Stimulated activated CD4-positive, alpha-beta T cell treated with anti-CD3 and anti-CD28 coated beads, TNF-alpha, amount 100 ng/mL, for 4 hours (primary cell): ENCODE results near the gene TMEM132C.

Source experiments
- DNase-seq, 3 experiments: peaks; one replicate each; pipeline ENCODE4 v3.0.0-alpha.2; 2020; ENCODE audit warnings: low read depth in 3 of 3

The TMEM132C gene

DNA sequence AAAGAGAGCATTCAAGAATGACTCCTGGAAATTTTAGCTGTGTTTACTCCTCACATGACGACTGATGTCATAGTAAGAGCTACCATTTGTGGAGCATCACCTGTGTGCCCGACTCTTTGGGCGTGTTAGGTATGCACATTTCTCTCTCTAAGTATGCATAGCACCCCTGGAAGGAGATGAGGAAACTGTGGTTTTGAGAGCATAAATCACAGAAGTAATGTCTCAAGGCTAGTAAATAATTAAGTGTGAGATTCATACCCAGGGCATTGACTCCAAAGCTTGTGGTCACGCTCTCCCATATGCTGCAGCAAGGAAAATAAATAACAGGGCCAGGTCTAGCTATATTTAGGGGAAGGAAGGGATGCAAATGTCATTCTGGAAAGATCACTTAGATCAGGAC is 340.7 kb downstream of the TMEM132C start:
- no peak for DNase-seq

DNA sequence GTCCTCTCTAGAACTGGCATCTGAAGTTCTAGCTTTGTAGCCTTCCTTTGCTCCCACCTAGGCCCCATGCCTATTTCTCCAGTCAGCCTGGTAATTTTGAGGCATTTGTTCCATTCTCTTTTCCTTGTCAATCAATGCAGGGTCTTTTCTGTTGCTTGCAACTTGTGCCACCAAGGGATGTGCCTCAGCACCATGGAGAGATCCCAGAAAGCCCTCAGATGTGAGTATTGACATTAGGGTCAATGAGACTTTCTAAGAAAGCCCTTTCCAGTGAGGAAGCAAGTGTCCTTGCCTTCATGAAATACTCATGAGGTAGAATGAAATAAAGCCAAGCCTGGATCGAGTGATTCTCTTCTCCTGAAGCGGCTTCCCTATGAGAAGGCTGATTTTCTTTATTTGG is 342.9 kb downstream of the TMEM132C start:
- no peak for DNase-seq

DNA sequence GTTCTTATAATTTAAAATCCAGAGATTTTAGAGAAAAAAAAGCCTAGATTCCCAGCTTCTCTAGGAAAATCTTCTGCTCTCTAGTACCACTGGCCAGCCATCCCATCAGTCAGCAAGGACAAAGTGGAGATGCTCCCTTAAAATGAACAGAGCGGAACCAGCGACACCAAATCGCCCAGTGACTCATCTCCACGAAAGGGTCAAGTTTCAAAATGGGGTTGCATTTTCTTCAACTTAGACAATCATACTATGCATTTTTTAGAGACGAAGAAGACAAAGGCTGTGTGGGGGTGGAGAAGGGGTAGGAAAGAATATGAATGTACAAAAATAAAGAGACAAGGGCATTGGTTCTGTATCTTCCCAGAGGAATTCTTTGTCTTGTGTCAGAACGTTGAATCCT is 344.8 kb downstream of the TMEM132C start:
- no peak for DNase-seq

DNA sequence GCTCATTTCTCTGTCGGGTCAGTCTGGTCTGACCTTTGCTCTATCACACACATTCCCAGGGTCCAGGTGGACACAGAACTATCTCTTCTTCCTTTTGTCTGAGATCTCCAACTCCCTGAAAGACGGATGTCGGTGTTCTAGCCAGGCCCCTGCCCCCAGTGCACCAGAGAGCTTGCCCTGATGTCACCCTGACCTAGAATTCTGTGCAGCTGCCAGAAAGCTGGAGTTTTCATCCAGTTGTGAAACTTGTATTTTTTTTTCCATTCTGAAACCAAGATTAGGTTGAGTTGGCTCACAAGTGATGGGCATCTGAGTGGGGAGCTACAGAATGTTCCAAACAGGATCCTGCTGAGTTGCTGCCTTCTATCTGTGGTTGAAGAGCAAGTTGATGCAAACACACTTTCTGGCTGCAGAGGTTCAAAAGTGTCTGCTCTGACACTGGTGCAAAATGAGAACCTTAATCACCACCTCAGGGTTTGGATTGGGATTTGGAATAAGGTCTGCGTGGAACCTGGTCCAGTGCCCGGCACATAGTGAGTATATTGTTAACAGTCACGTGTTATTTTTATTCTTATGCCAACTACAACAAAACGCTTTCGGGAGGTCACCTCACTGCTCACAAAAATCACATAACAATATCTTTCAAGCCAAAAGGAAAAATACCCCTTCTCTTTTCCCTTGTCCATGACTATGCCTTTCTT is 345.3 kb downstream of the TMEM132C start:
- DNase-seq = no peak

DNA sequence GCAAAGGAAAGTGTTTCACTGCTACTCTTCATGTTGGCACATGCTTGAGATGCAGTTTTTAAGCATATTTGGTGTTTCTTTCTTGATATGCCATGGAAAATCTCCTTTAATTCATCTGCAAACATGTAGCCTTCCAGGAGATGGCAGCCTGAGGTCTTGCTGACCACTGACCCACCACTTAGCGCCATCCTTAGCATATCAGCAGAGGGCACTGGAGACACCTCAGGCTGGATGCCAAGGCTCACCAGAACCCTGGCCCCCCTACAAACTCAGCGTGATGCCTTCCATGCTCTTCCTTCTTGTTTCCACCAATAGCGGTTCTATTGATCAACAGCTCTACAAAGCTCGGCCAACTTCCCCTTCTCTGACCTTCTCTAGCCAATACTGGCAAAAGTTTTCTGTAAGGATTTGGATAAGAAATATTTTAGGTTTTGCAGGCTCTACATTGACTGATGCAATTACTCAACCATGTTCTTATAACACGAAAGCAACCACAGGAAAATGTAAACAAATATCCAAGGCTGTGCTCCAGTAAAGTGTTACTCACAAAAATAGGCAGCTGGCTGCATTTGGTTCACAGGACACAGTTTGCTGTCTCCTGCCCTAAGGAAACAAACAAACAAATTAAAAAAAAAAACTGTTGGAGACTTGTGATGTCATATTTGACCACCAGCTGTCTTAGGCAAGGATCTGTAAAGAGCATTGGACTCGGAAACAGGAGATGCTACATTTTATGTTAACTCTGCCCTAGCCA is 347.0 kb downstream of the TMEM132C start:
- DNase-seq = no peak

DNA sequence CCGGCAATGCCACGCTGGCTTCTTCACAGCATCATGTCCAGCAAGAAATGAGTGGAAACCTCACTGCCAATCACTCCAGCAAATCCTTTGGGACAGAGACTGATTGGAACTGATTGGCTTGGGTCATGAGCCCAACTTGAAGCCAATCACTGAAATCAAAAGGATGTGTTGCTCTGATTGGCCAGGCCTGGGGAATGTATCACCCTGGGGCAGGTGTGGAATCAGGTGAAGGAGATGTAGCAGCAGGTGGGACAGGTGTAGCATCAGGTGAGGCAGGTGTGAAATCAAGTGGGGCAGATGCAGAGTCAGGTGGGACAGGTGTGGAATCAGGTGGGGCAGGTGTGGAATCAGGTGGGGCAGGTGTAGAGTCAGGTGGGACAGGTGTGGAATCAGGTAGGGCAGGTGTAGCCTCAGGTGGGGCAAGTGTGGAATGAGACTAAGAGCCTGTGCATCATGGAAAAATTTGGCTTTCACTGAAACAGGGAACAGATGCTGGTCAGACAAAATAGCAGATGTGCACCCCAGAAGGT is 350.4 kb downstream of the TMEM132C start:
- no peak for DNase-seq

DNA sequence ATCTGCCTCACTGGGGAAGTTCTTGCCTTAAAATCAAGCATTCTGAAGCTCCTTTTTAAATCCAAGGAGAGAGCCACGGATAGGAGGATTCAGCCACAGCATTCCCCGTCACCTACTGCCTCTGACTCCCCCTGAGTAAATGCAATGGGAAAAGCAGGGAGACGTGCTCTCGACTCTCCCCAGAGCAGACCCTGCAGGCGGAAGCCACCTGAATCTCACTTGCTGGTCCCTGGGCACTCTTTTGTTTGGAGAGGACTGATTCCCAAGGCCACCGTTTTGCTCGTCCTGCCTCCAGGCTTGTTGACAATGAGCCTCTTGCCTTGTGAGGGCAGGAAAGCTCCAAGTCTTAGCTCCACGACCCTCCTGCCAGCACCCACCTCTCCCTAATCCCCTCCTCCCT is 352.3 kb downstream of the TMEM132C start:
- DNase-seq = no peak

DNA sequence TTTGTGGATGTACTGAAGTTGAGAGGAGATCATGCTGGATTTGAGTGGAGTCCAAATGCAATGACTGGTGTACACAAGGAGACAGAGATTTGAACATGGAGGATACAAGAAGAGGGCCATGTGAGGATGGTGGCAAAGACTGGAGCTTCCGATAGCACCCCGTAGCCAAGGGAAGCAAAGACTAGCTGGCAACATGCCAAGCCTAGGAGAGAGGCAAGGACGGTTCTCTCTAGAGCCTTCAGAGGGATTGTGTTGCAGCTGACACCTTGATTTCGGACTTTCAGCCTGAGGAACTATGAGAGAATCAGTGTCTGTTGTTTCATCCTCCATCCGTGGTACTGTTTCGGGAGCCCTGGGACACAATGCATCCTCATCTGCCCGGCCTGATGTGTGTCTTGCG is 354.3 kb downstream of the TMEM132C start:
- no peak for DNase-seq

DNA sequence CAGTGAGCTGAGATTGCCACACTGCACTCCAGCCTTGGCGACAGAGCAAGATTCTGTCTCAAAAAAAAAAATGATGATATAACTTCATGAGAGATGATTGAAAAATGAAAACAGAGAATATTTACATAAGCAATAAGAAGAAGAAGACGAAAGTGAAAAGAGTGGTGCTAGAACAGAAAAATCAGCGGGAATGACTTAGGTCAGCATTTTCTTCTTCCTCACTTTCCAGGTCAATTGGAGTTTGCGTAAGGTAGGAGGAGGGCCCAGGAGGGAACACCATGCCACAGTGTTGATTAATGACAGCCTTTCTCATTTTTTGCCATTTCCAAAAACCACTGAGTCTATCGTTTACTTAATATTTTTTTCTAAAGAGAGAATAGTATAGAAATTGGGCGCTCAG is 356.8 kb downstream of the TMEM132C start:
- no peak for DNase-seq

DNA sequence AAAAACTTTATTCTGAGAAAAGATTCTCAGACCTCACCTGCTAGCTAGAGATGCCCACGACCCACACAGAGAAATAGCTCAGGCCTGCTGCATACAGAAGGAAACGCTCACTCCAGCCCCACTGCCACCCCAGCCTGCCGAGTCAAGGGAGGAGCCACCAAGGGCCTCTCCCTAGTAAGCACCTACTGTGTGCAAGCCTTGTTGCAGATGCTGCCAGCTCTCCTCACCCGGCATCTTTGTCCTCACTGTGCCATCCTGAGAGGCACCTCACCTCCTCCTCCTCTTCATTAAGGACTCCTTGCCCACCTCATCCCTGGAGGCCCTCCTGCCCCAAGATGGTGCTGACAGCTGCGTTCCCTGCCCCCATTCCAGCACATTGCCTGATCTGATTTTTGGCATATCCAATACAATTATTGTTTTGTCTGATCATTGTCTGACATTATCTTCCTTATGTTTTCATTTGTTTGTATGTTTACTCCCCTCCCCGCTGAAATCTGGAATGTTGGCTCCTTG is 359.9 kb downstream of the TMEM132C start:
- no peak for DNase-seq

DNA sequence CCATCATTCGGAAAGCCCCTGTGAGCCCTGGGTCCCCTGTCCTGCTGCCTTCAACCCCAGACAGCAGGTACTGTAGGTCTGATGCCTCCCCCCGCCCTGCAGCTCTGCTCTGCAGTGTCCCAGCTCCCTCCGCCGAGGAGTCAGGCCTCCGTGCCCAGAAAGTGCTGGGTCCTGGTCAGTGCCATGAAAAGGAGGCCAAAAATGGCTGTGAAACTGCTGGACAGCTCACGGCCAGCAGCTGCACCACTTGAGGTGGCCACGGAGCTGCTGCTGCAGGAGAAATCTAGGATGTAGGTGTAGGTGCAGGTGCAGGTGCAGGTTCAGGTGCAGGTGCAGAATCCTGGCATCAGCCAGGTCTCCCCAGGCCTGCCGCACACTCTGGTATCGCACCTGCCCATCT is 360.7 kb downstream of the TMEM132C start:
- DNase-seq = no peak

DNA sequence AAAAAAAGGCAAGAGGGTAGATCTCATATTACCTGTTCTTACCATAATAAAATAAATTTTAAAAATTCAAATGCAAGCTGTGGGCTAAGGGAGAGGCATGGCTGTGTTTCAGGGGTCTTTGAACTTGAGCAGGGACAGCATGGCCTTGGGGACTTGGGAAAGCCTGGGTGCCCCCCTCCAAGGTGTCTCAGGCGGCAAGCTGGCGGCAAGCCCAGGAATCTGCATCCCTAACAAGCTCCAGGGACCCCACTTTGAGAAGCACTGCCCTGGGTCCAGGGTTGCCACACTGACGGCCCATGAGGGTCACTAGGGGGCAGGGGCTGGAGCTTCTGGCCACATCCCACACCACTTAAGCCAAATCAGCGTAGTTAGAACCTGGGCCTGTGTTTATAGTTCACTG is 363.0 kb downstream of the TMEM132C start:
- DNase-seq = no peak

DNA sequence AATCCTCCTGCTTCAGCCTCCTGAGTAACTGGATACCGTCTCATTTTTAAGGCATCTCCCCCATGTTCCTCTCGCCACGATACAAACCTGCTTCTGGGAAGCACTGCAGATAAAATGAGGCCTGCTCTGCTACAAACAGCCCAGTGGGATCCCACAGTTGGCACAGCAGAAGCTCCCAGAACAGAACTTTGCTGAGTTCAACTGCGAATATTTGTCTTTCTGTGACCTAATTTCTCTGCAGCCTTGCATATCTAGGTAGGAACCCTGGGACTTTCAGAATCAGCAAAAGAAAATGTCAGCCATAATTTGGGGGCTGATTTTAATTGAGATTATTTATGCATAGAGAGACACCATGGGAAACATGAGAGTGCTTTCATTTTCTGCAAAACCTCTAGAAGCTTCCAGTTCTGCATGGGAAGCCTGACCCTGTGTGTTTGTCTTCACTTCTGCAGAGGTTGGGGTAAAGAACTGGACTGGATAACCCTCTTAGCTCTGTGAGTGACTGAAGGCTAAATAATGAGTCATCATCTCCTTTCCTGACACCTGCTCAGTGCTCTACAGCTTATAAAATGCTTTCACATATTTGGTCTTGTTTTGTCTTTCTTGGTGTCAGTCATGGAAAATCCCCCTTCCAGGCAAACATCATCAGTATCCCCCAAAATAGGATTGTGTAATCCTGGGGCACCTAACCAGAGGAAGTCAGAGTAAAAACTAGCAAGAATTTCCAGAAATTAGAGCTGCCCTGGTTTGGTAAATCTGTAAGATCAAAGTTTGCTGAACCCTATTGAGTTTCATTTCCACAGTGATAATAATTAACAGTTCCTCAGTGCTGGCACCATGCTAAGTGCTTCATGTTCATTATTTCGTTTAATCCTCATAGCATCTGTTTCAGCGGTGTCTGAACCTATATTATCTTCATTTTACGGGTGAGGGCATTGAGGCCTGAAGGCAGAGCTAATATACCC is 371.0 kb downstream of the TMEM132C start:
- no peak for DNase-seq

DNA sequence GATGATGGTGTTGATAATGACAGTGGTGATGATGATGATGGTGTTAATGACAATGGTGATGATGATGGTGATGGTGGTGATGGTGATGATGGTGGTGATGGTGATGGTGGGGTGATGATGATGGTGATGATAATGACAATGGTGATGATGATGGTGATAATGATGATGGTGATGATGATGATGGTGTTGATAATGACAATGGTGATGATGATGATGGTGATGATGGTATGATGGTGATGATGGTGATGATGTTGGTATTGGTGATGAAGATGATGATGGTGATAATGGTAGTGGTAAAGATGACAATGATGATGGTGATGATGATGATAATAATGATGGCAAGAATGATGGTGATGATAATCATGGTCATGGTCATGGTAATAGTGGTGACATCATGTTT is 372.1 kb downstream of the TMEM132C start:
- no peak for DNase-seq

DNA sequence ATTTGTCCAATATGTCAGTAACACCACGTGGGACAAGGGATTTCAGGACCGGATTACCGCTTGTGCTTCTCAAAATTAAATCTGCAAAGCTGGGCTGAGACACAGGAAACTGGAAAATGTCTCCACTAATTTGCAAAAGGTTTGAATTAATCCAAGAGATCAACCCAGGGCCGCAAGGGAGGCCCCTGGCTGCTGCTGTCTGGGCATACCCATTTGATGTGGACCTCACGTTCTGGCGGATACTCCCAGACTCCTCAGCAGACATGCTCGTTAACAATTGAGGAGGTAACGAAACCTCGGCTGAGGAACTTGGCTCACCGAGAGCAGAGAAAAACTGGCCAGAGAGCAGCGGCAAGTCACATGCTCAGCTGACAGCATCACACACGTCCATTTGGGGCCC is 376.2 kb downstream of the TMEM132C start:
- DNase-seq = no peak

DNA sequence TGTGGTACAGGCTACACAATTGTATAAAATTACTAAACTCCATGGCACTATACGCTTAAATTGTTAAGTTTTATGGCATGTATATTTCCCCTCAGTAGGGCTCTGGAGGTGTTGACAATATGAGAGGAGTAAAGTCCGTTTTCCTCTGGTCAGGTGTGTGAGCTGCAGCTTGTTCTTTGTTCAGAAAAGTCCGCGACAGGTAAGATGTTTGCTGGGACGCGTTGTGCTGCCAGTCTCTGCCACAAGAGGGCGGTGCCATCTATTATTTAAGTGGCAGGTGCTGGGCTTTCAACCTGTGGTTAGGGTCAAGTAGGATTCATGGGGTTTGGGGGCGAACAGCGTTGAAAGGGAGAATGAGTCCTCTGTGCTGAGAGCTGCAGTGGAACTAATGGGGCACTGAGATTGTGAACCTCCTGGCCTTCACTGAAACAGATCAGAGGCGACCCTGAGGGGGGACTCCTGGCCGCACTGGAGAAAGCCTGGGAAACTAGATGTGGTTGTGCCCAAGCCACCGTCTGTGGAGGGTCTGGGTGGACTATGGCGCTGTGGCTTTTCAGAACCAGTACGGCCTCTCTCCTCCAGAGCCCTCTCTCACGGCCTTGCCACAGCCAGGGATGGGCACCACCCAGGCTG is 377.8 kb downstream of the TMEM132C start:
- DNase-seq = no peak

DNA sequence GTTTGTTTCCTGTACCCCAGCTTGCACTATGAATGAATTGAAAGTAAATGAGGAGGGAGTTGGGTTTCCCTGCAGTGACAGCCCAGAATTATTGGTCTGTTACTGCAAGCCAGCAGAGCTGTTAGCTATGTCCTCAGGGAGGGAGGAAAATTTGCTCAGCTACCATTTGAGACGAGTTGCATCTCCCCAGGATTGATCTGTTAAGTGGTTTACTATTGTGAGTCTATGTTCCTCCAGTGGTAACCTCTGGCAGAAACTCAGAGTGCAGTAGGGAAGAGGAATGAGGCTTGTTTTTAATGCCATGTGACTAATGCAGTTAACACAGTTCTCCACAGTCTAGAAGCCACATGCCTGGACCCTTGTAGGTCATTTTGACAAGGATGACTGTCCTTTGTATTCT is 382.9 kb downstream of the TMEM132C start:
- DNase-seq = no peak

DNA sequence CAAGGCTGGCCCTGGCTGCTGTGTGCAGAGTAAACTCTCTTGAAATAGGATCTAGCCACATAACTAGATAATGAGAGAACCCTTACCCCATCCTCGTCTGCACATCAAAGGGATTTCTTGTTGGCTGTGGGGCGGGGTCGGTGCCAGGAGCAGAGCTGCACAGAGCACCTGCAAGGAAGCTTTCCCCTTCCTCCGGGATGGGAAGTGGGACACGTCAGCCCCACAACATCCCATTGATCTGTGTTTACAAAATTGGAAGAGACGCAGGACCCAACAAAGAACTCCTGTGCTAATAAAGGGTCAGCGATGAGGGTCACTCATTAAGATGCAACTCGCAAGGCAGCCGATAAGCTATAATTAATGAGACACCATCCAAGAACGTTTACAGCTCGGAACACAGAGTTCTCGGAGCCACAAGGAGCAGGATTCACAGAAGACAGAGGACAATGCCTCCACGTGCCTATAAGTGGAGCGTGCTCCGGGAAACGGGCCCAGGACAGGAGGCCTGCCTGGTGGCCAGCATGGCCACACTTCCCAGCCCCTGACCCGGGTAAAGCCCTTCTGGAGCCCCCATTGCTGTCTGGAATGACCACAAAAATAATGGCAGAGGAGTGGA is 385.3 kb downstream of the TMEM132C start:
- no peak for DNase-seq

DNA sequence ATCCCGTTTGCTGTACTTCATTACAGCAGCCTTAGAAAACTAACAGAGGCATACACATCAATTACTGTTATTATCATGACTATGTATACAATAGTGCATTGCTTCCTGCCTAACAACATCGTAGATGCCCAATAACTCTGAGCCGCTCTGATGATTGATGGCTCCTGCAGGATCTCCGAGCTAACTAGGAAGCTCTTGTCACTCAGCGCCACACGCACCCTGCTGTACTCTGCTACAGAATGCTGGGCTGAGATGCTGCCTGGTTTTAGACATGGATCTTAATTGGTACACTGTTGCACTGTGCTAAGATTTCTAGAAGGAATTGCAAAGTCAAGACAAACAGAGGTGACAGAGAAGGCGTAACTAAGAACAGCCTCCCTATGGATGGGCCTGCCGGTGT is 387.5 kb downstream of the TMEM132C start:
- no peak for DNase-seq

DNA sequence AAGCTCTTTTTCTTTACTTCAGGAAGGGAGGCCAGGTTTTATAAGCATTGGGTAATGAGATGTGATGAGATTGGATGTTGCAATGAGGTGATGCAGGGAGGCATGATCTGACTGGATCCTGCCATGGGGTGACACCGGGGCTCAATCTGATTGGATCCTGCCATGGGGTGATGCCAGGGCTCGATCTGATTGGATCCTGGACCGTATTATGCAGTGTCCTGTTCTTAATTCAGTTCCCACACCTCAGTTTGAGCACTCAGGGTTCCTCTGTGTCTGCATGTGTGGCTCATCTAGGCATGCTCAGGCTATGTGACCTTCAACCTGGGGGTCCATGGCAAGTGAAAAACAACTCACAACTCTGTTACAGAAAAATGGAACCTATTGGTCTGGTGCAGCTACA is 390.4 kb downstream of the TMEM132C start:
- DNase-seq = no peak
